ENCODE data around the gene AFF4. TPM values are rescaled to one million over a fixed set of nuclear protein-coding genes. Genes with fewer than 3 reads are reported as not detected.

AFF4 gene
- total RNA-seq, 1 donor from 2014 or later: 69.9 TPM

DNA sequence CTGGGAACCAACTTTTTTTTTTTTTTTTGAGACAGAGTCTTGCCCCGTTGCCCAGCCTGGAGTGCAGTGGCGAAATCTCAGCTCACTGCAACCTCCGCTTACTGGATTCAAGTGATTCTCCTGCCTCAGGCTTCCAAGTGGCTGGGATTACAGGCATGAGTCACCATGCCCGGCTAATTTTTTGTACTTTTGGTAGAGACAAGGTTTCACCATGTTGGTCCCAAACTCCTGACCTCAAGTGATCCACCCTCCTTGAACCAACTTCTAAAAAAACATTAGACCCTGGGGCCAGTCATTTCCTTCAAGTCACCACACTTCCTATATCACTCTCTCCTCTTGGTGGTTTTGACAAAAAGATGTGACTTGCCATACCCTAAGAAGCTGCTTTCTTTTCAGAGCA is 122.1 kb downstream of the AFF4 start:
- H3K36me3 Mint-ChIP-seq: no peaks in the 10 kb centered on the region
- peaks cover 26% of the 10 kb centered on the region for H3K4me1 Mint-ChIP-seq (ENCODE audit: unreplicated experiment)
- no peak overlapping the region for H3K4me3 Mint-ChIP-seq
- DNase-seq (ENCODE audit: extremely low spot score, unreplicated experiment): no peak
- no peaks in the 10 kb centered on the region for H3K9me3 Mint-ChIP-seq
- peaks cover 3% of the 10 kb centered on the region for H3K27me3 Mint-ChIP-seq
- TF ChIP-seq, protein P1, sequence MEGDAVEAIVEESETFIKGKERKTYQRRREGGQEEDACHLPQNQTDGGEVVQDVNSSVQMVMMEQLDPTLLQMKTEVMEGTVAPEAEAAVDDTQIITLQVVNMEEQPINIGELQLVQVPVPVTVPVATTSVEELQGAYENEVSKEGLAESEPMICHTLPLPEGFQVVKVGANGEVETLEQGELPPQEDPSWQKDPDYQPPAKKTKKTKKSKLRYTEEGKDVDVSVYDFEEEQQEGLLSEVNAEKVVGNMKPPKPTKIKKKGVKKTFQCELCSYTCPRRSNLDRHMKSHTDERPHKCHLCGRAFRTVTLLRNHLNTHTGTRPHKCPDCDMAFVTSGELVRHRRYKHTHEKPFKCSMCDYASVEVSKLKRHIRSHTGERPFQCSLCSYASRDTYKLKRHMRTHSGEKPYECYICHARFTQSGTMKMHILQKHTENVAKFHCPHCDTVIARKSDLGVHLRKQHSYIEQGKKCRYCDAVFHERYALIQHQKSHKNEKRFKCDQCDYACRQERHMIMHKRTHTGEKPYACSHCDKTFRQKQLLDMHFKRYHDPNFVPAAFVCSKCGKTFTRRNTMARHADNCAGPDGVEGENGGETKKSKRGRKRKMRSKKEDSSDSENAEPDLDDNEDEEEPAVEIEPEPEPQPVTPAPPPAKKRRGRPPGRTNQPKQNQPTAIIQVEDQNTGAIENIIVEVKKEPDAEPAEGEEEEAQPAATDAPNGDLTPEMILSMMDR (conservative IDR thresholded peaks at IDR 0.05): no peak
- H3K27ac Mint-ChIP-seq: no peak overlapping the region

DNA sequence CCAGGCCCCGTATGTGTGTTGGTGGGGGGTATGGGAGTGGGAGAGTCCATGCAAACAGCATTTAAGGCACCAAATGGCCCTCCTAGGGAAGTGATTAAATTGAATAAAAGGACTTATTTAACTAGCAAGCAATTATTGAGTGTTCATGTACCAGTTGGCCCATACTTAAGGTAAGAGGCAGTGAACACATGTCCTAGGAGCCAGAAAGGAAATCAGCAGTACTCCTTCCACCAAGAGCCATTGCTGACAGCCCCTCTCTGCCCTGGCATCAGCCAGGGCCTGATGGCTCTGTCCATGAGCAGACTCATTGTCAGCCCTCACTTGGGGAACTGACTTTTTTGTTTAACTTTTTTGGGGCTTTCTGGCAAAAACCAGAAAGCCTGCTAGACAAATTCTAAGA is 122.5 kb downstream of the AFF4 start:
- H3K9me3 Mint-ChIP-seq: no peaks in the 10 kb centered on the region
- TF ChIP-seq, protein P1 (conservative IDR thresholded peaks at IDR 0.05): no peak
- no peak overlapping the region for H3K4me3 Mint-ChIP-seq
- H3K27me3 Mint-ChIP-seq: peaks cover 3% of the 10 kb centered on the region
- H3K36me3 Mint-ChIP-seq: no peaks in the 10 kb centered on the region
- no peak for DNase-seq (ENCODE audit: extremely low spot score, unreplicated experiment)
- peaks cover 26% of the 10 kb centered on the region for H3K4me1 Mint-ChIP-seq (ENCODE audit: unreplicated experiment)
- H3K27ac Mint-ChIP-seq: peak overlapping the region; percentile 90

DNA sequence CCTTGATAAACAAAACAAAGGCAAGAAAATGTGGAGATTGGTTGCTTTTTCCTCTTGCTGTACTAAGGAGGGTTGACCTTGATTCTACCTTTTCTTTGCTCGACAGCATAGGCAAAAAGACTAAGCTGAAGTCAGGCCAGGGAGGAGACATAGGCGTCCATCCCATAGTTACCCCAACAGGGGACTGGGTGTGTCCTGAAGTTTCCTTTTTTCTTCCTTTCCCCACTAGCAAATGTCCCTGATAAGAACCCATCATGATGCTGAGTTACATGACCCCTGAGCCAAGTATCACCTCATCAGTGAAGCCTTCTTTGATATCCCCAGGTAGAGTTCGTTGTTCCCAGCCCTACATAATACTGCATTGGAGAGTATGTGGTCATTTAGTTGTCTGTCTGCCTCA is 123.1 kb downstream of the AFF4 start:
- TF ChIP-seq, protein P1 (conservative IDR thresholded peaks at IDR 0.05): no peak
- Mint-ChIP-seq H3K27ac (peak overlapping the region; percentile 90), H3K4me3 (no peak overlapping the region), H3K4me1 (ENCODE audit: unreplicated experiment) (peaks cover 26% of the 10 kb centered on the region), H3K27me3 (peaks cover 3% of the 10 kb centered on the region), H3K9me3 (no peaks in the 10 kb centered on the region), H3K36me3 (no peaks in the 10 kb centered on the region)
- DNase-seq (ENCODE audit: extremely low spot score, unreplicated experiment): no peak

DNA sequence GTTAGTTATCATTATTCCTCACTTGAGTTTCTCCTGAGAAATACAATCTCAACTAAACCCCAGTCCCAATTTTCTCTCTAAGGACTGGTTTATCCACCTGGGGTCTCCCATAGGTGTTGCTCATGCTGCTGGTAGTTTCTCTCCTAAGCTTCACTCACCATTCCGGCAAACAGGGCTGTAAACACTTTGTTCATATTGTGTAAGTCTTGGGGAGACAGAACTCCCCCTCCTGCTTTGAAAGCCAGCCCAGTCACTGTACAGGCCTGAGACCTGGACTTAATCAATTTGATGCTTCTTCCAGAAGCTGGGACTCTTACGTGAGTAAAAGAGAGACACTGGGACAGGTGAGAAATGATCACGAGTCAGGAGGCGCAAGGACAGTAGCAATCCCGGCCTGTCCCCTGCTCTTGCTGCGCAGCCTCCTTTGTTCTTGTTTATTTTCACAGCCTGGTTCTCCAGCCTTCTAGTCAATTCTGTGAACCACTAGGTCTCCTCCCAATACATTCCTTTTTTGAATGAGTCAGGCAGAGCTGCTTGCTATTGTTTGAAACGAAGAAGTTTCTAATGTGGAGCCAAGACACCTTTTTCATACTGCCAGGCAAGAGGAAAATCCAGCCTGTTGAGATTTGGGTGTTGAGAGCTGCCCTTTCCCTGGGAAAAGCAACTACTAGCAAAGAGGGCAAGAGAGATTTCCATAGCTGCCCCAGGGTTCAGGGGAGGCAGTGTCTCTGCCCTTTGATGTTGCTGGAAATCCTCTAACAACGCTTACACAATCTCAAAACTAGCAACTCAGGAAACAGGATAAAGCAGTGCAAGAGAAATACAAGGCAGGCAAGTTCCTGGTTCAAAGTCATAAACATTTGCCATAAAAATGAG is 123.8 kb downstream of the AFF4 start:
- Mint-ChIP-seq H3K4me3 (no peak overlapping the region), H3K27me3 (peaks cover 3% of the 10 kb centered on the region), H3K4me1 (ENCODE audit: unreplicated experiment) (peaks cover 26% of the 10 kb centered on the region), H3K36me3 (no peaks in the 10 kb centered on the region), H3K27ac (peak overlapping the region; percentile 90), H3K9me3 (no peaks in the 10 kb centered on the region)
- TF ChIP-seq, protein P1 (conservative IDR thresholded peaks at IDR 0.05): no peak
- no peak for DNase-seq (ENCODE audit: extremely low spot score, unreplicated experiment)

DNA sequence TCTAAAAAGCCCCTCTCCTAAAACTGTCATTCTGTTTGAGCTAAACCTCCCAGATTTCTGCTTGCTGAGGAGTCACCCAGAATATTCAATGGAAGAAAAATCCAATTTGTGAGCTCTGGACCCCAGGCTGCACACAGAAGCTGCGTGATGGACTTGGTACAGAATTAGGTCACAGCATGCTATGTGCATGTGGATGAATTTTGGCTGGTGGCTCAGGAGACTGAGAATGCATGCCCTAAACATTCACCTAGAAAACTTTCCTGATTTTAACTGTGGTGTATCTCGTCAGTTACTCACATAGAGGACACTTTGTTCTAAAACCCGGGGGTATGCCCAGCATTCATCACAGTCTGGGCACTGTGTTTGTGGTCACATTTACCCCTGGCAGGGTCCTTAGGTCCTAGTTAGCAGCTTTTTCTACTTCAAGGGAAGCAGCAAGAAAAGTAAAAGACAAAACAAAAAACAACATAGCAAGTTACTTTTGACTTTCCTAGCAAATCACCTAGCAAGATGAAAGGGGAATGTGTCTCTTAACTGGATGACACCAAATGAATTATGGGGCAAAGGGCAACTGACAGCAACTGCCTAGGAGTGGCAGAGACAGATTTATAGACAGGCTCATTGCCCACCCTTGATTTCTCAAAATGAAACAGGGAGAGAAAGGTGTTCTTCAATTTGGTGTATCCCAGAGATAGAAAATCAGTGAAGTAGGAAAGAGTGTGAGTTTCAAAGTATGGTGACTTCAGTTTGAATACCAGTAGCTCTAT is 124.7 kb downstream of the AFF4 start:
- Mint-ChIP-seq H3K36me3 (no peaks in the 10 kb centered on the region), H3K4me3 (no peak overlapping the region), H3K27ac (peak overlapping the region; percentile 90), H3K4me1 (ENCODE audit: unreplicated experiment) (peaks cover 26% of the 10 kb centered on the region), H3K27me3 (peaks cover 3% of the 10 kb centered on the region), H3K9me3 (no peaks in the 10 kb centered on the region)
- TF ChIP-seq, protein P1 (conservative IDR thresholded peaks at IDR 0.05): no peak
- DNase-seq (ENCODE audit: extremely low spot score, unreplicated experiment): no peak
